Measurements from ENCODE around the gene CYP4F22. TPM values are rescaled to one million over a fixed set of nuclear protein-coding genes. Genes with fewer than 3 reads are reported as not detected.

The CYP4F22 gene
- total and polyA plus RNA-seq, 12 donors = 0.11 to 0.34 TPM; not detected in 10

- 72 to 87% (median 74%) methylated on average over 18 to 20 of the region's 20 CpGs for WGBS, 4 donors
- DNase-seq = no peak
- Histone ChIP-seq H3K9me3 (replicated peaks in 1 of 3) (no peaks in the 10 kb centered on the region), H3K27me3 (peaks cover 3% of the 10 kb centered on the region), H3K36me3 (replicated peaks in 1 of 2) (no peaks in the 10 kb centered on the region), H3K4me3 (no peak overlapping the region), H3K4me1 (replicated peaks in 1 of 2) (no peaks in the 10 kb centered on the region), H3K27ac (no peak overlapping the region)
- TF ChIP-seq CTCF (IDR thresholded peaks at IDR 0.05) = no peak
- no peak for TF ChIP-seq POLR2A (IDR thresholded peaks at IDR 0.05)
- intact Hi-C loops (cut with DNase I) = loop anchor here in 1 of 2 donors (10.0 kb wide), 1 partner anchor 66 kb away; the partner anchor contains the start of gene PGLYRP2
Measured at GRCh38 chr19:15540435-15540834, 32.1 kb downstream of the CYP4F22 start.

GRCh38 chr19:15544283-15544682, 36.0 kb downstream of the CYP4F22 start:
- no peak for DNase-seq
- Histone ChIP-seq H3K36me3 (replicated peaks in 1 of 2) (no peaks in the 10 kb centered on the region), H3K27me3 (no peaks in the 10 kb centered on the region), H3K9me3 (replicated peaks in 1 of 3) (no peaks in the 10 kb centered on the region), H3K4me3 (no peak overlapping the region), H3K27ac (no peak overlapping the region), H3K4me1 (replicated peaks in 1 of 2) (no peaks in the 10 kb centered on the region)
- TF ChIP-seq CTCF (IDR thresholded peaks at IDR 0.05) (no peak), POLR2A (IDR thresholded peaks at IDR 0.05) (no peak)
- intact Hi-C loops (cut with DNase I) = loop anchor here in 1 of 2 donors (10.0 kb wide), 1 partner anchor 69 kb away; the partner anchor contains the start of gene PGLYRP2

GRCh38 chr19:15544970-15545369, 36.6 kb downstream of the CYP4F22 start:
- H3K4me1 ChIP-seq (replicated peaks in 1 of 2) = no peaks in the 10 kb centered on the region
- H3K36me3 ChIP-seq (replicated peaks in 1 of 2) = no peaks in the 10 kb centered on the region
- TF ChIP-seq POLR2A (IDR thresholded peaks at IDR 0.05) = no peak
- no peak for TF ChIP-seq CTCF (IDR thresholded peaks at IDR 0.05)
- 63 to 78% (median 75%) methylated on average over 1 of the region's 1 CpG for WGBS, 4 donors
- intact Hi-C loops (cut with DNase I) = loop anchor here in 1 of 2 donors (10.0 kb wide), 1 partner anchor 70 kb away; the partner anchor contains the start of gene PGLYRP2
- no peaks in the 10 kb centered on the region for H3K9me3 ChIP-seq (replicated peaks in 1 of 3)
- DNase-seq = no peak
- H3K27me3 ChIP-seq = peaks cover 4% of the 10 kb centered on the region
- H3K4me3 ChIP-seq = no peak overlapping the region
- no peak overlapping the region for H3K27ac ChIP-seq

GRCh38 chr19:15548648-15549047, 40.3 kb downstream of the CYP4F22 start:
- Histone ChIP-seq H3K27ac (no peak overlapping the region), H3K9me3 (replicated peaks in 1 of 3) (no peaks in the 10 kb centered on the region), H3K4me3 (no peak overlapping the region), H3K36me3 (replicated peaks in 1 of 2) (no peaks in the 10 kb centered on the region), H3K4me1 (replicated peaks in 1 of 2) (peaks cover 6 to 8% of the 10 kb centered on the region in 2 donors), H3K27me3 (peaks cover 19% of the 10 kb centered on the region)
- TF ChIP-seq POLR2A (IDR thresholded peaks at IDR 0.05) (no peak), CTCF (IDR thresholded peaks at IDR 0.05) (no peak)
- intact Hi-C loops (cut with DNase I) = loop anchor here in 1 of 2 donors (10.0 kb wide), 1 partner anchor 74 kb away; the partner anchor contains the start of gene PGLYRP2
- no peak for DNase-seq
- 77 to 97% (median 87%) methylated on average over 2 of the region's 2 CpGs for WGBS, 4 donors
